Subcutaneous abdominal adipose tissue (tissue), 5 donors: ENCODE results near the gene RBBP4.
"Not testable (repeated sequence)": the region's sequence is repeated elsewhere in the genome, so short reads cannot be mapped to it uniquely, and the experiment has no call there.

Experiments
- H3K27ac ChIP-seq: one replicate; pipeline ENCODE4 v1.7.0; 2013; ENCODE audit warnings: low read depth, mild to moderate bottlenecking, inconsistent platforms, low read length, moderate library complexity
- H3K27me3 ChIP-seq, 5 donors: one replicate each; pipeline ENCODE4 v1.7.0; 2013; ENCODE audit warnings: low read length in 5 of 5, inconsistent platforms in 1 of 5; ENCODE audit not compliant: control insufficient read depth in 5 of 5, insufficient read depth in 4 of 5
- H3K36me3 ChIP-seq, 5 donors: one replicate each; pipeline ENCODE4 v1.7.0; 2013; ENCODE audit warnings: low read length in 5 of 5; ENCODE audit not compliant: control insufficient read depth in 5 of 5, insufficient read depth in 5 of 5
- H3K4me1 ChIP-seq, 5 donors: one replicate each; pipeline ENCODE4 v1.7.0; 2013; ENCODE audit warnings: low read length in 5 of 5, mild to moderate bottlenecking in 3 of 5, moderate library complexity in 1 of 5; ENCODE audit not compliant: control insufficient read depth in 5 of 5, insufficient read depth in 5 of 5
- H3K4me3 ChIP-seq, 5 donors: one replicate each; pipeline ENCODE4 v1.7.0; 2013; ENCODE audit warnings: low read length in 5 of 5, low read depth in 1 of 5
- H3K9ac ChIP-seq, 5 donors: one replicate each; pipeline ENCODE4 v1.7.0; 2013; ENCODE audit warnings: low read length in 5 of 5, mild to moderate bottlenecking in 4 of 5, moderate library complexity in 3 of 5
- H3K9me3 ChIP-seq, 5 donors: one replicate each; pipeline ENCODE4 v1.7.0; 2013; ENCODE audit warnings: low read length in 5 of 5; ENCODE audit not compliant: control insufficient read depth in 5 of 5
- donor health status: healthy.
- donor health status: healthy.
- donor health status: healthy.
- donor health status: healthy.
- donor health status: healthy.

The RBBP4 gene

DNA sequence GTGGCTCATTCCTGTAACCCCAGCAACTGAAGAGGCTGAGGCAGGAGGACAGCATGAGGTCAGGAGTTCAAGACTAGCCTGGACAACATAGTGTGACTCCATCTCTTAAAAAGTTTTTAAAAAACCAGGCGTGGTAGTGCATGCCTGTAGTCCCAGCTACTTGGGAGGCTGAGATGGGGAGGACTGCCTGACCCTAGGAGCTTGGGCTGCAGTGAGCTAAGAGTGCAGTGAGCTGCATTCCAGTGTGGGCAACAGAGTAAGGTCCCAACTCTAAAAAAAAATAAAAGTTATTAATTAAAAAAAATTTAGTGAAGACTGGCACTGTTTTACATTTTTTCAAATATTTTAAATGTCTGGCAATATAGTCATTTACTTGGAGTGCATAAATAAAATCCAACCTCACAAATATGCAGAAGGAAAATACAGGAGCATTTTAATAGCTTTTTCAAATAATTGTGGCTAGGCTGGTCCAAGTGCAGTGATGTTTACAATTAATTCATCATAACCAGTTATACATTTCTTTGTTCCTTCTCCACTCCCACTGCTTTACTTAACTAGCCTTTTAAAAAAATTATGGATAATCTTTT, 11.4 kb upstream of the RBBP4 start:
- H3K9me3 ChIP-seq, result no peaks in the 10 kb centered on the region
- H3K36me3 ChIP-seq, result peaks cover 0 to 3% (median 0%) of the 10 kb centered on the region in 5 donors
- no peak overlapping the region for H3K4me3 ChIP-seq
- H3K4me1 ChIP-seq, result no peaks in the 10 kb centered on the region
- H3K9ac ChIP-seq, result no peak overlapping the region
- no peak overlapping the region for H3K27ac ChIP-seq
- no peaks in the 10 kb centered on the region for H3K27me3 ChIP-seq

DNA sequence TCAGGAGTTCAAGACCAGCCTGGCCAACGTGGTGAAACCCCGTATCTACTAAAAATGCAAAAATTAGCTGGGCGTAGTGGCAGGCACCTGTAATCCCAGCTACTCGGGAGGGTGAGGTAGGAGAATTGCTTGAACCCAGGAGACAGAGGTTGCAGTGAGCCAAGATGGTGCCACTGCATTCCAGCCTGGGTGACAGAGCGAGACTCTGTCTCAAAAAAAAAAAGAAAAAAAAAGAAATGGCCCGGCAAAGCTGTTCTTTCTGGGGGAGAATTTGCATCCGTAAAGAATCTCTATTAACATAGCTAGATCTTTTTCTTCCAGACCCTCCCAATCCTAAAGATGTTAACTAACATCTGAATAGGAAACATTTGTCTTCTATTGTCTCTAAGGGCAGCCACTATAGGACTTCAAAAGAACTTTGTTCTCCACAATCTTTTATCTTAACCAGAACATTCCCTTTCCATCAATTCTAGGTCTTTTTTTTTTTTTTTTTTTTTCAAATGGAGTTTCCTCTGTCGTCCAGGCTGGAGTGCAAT, 8.6 kb upstream of the RBBP4 start:
- not testable (repeated sequence) for H3K4me3 ChIP-seq, H3K4me1 ChIP-seq, H3K36me3 ChIP-seq, H3K27me3 ChIP-seq, H3K27ac ChIP-seq, H3K9me3 ChIP-seq, H3K9ac ChIP-seq

DNA sequence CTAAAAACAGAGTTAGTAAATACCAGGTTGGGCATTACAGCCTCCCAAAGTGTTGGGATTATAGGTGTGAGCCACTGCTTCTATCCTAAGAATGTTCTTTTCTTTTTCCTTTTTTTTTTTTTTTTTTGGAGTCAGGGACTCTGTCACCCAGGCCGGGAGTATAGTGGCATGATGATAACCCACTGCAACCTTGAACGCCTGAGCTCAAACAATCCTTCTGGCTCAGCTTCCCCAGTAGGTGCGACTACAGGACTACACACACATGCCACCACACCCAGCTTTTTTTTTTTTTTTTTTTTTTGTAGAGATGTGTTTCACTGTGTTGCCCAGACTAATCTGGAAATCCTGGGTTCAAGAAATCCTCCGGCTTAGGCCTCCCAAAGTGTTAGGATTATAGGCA, 6.6 kb upstream of the RBBP4 start:
- Histone ChIP-seq H3K27ac (no peak overlapping the region), H3K9ac (no peak overlapping the region)

DNA sequence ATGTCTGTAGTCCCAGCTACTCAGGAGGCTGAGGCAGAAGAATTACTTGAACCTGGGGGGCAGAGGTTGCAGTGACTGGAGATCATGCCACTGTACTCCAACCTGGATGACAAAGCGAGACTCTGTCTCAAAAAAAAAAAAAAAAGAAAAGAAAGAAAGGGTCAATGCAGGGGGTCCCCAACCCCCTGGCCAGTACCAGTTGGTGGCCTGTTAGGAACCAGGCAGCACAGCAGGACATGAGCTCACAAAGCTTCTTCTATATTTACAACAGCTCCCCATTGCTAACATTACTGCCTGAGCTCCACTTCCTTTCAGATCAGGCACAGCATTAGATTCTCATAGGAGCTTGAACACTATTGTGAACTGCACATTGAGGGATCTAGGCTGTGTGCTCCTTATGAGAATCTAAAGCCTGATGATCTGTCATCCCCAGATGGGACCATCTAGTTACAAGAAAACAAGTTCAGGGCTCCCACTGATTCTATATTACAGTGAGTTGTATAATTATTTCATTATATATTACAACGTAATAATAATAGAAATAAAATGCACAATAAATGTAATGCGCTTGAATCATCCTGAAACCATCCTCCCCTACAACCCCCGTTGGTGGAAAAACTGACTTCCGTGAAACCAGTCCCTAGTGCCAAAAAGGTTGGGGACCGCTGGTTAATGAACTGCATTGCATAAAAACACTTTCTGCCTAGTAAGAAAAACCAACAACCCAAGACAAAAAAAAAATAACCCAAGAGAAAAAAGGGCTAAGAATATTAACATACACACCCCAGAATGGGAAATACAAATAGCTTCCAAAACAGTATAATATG, 3.5 kb upstream of the RBBP4 start:
- peaks cover 0 to 6% (median 0%) of the 10 kb centered on the region in 5 donors for H3K36me3 ChIP-seq
- no peak overlapping the region for H3K27ac ChIP-seq
- H3K9me3 ChIP-seq, result no peaks in the 10 kb centered on the region
- H3K27me3 ChIP-seq, result no peaks in the 10 kb centered on the region
- peaks cover 0 to 33% (median 30%) of the 10 kb centered on the region in 5 donors for H3K4me1 ChIP-seq
- no peak overlapping the region for H3K9ac ChIP-seq
- H3K4me3 ChIP-seq, result no peak overlapping the region

More for the DNA sequence above, 6.6 kb upstream of the RBBP4 start:
- Histone ChIP-seq H3K27me3 (no peaks in the 10 kb centered on the region), H3K9me3 (no peaks in the 10 kb centered on the region), H3K4me3 (no peak overlapping the region), H3K36me3 (peaks cover 0 to 5% (median 0%) of the 10 kb centered on the region in 5 donors), H3K4me1 (peaks cover 0 to 10% (median 5%) of the 10 kb centered on the region in 5 donors)

DNA sequence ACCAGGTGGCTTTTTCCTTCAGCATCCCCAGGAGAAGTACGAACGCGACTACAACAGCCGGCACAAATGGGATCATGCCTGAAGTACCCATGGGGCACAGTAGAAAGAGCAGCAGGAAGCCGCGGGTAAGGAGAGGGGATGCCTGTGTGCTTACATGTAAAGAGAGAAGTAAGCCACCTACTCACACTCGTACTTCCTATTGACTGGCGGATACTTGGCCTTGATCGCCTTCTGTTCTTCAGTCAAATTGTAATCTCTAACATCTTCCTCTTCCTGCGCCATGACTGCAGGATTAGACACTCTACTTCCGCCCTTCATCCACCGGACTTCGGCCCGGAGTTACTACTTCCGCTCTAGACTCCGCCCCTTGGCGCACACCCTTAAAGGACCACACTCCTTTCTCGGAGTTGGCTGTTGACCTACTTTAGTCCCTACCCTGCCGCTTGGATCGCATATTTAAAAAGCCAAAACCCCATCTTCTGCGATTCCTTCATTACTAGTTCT, 708 bp upstream of the RBBP4 start, which contains the start of gene ZBTB8OS:
Gene ZBTB8OS (minus strand): TSS at position 303 of the 504 bp plus-strand sequence. CDS start 21 bp downstream, at position 282.
- Histone ChIP-seq H3K4me3 (peak within 1 kb of the TSS; percentile 94 to 100 (median 97)), H3K27ac (peak within 1 kb of the TSS; percentile 100), H3K4me1 (peaks cover 0 to 42% (median 35%) of the 10 kb centered on the region in 5 donors)

DNA sequence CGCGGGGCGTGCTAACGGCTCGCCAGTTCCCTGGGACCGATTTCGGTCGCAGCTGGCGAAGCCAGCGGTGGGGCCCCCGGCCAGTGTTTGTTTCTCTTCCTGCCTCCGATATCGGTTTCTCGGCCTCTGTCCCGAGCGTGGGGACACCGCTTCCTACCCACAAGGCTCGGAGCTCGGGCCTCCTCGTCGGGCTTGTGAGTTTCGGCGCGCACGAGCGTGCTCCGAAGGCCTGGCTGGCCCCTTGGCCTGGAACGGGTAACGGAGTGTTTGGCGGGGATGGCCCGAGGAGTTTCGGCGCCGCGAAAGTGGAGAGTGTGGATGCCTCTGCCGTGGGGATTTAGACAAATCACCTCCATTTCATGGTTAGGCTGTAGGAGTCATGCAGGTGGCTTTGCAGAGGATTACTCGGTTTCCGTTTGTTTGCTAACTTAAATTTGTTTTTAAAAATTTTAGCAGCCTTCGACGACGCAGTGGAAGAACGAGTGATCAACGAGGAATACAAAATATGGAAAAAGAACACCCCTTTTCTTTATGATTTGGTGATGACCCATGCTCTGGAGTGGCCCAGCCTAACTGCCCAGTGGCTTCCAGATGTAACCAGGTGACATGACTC, 559 bp downstream of the RBBP4 start:
- Histone ChIP-seq H3K27ac (peak overlapping the region; percentile 100), H3K36me3 (peaks cover 5 to 28% (median 20%) of the 10 kb centered on the region in 5 donors), H3K9ac (peak overlapping the region; percentile 77 to 91 (median 89)), H3K4me1 (peaks cover 0 to 37% (median 35%) of the 10 kb centered on the region in 5 donors), H3K9me3 (no peaks in the 10 kb centered on the region), H3K27me3 (no peaks in the 10 kb centered on the region), H3K4me3 (peak overlapping the region; percentile 70 to 97 (median 83))

More for the DNA sequence above, 708 bp upstream of the RBBP4 start, which contains the start of gene ZBTB8OS:
- peaks cover under 1 to 24% (median 11%) of the 10 kb centered on the region in 5 donors for H3K36me3 ChIP-seq
- H3K9me3 ChIP-seq, result no peaks in the 10 kb centered on the region
- H3K9ac ChIP-seq, result peak within 1 kb of the TSS; percentile 77 to 93 (median 91)
- H3K27me3 ChIP-seq, result no peaks in the 10 kb centered on the region

DNA sequence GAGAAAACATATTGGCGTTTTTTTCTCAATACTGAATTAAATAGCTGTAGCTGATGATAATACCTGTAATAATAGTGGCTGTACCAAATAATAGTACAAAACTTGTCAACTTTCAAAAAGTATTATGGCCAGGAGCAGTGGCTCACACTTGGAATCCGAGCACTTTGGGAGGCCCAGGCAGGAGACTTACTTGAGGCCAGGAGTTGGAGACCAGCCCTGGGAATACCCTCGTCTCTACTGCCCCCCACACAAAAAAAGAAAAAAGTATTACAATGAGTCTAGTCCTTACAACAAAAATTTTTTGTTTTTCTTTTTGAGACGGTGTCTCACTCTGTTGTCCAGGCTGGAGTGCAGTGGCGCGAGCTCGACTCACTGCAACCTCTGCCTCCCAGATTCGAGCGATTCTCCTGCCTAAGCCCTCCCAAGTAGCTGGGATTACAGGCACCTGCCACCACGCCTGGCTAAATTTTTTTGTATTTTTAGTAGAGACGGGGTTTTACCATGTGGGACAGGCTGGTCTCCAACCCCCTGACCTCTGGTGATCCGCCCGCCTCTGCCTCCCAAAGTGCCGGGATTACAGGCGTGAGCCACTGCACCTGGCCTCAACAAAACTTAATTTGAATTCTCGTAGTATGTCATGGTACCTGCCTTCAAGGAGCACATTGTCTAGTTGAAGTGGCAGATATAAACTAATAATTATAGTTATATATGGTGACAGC, 1.4 kb downstream of the RBBP4 start:
- peaks cover 8 to 36% (median 27%) of the 10 kb centered on the region in 5 donors for H3K36me3 ChIP-seq
- peak overlapping the region; percentile 100 for H3K27ac ChIP-seq
- H3K27me3 ChIP-seq, result no peaks in the 10 kb centered on the region
- H3K4me3 ChIP-seq, result peak overlapping the region; percentile 70 to 97 (median 83)
- no peaks in the 10 kb centered on the region for H3K9me3 ChIP-seq
- H3K4me1 ChIP-seq, result peaks cover 0 to 37% (median 35%) of the 10 kb centered on the region in 5 donors
- H3K9ac ChIP-seq, result peak overlapping the region; percentile 77 to 91 (median 89)

DNA sequence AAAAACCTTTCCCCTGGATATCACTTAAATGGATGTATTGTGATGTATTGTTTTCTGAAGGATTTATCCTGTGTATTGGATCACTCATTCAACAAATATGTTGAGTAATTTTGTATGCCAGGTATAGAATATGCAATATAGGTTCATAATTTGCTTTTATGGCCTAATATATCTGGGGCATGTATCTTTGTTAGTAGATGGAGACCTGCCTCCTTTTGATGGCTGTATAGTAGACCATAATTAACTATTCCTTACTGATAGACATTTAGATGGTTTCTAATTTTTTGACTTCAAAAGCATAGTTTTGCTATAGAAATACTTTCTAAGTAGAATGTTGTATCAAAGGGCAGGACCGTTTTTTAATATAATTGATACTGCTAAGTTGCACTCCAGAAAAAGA, 8.6 kb downstream of the RBBP4 start:
- Histone ChIP-seq H3K36me3 (peaks cover 26 to 80% (median 59%) of the 10 kb centered on the region in 5 donors), H3K4me1 (no peaks in the 10 kb centered on the region), H3K27me3 (no peaks in the 10 kb centered on the region)

DNA sequence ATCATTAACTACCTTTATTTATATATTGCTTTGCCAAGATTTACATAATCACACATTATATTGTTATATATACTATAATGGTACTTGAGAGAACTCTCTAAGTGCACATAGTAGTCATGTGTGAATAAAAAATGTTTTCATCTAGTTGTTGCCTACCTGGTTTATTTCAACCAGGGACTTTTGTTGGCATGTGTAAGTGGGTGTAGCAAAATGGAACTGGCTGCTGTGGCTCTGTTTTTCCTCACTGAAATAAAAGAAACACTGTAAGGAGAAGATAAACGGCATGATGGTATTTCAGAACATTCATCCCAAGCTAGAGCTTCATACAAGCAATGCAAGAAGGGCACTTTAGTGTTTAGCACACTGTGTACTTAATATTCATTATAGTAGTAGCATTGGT, 14.9 kb downstream of the RBBP4 start:
- Histone ChIP-seq H3K27me3 (no peaks in the 10 kb centered on the region), H3K36me3 (peaks cover 36 to 79% (median 62%) of the 10 kb centered on the region in 5 donors), H3K9ac (no peak overlapping the region), H3K4me1 (no peaks in the 10 kb centered on the region), H3K4me3 (no peak overlapping the region), H3K27ac (no peak overlapping the region), H3K9me3 (no peaks in the 10 kb centered on the region)

More for the DNA sequence above, 8.6 kb downstream of the RBBP4 start:
- no peak overlapping the region for H3K27ac ChIP-seq
- H3K9me3 ChIP-seq, result no peaks in the 10 kb centered on the region
- H3K9ac ChIP-seq, result no peak overlapping the region
- H3K4me3 ChIP-seq, result no peak overlapping the region
